ENCODE results near the gene TLR8.

Gene TLR8

GRCh38 chrX:12910423-12911121 is 4.2 kb downstream of the TLR8 start:
- H3K4me3 ChIP-seq (ENCODE audit: low read length): no peak overlapping the region
- no peak for TF ChIP-seq CTCF (conservative IDR thresholded peaks at IDR 0.05; ENCODE audit: low read depth, low read length)

GRCh38 chrX:12911122-12911470 is 4.7 kb downstream of the TLR8 start:
- no peak overlapping the region for H3K4me3 ChIP-seq (ENCODE audit: low read length)
- DNase-seq (ENCODE audit: low read depth): no peak
- no peak for TF ChIP-seq CTCF (conservative IDR thresholded peaks at IDR 0.05; ENCODE audit: low read depth, low read length)

More at GRCh38 chrX:12910423-12911121, 4.2 kb downstream of the TLR8 start:
- DNase-seq (ENCODE audit: low read depth): no peak

- DNase-seq (ENCODE audit: low read depth): no peak
- no peak overlapping the region for H3K4me3 ChIP-seq (ENCODE audit: low read length)
- no peak for TF ChIP-seq CTCF (conservative IDR thresholded peaks at IDR 0.05; ENCODE audit: low read depth, low read length)
These were observed 6.5 kb downstream of the TLR8 start for GRCh38 chrX:12912791-12913482.

GRCh38 chrX:12917753-12918152 is 11.3 kb downstream of the TLR8 start:
- no peak for TF ChIP-seq CTCF (conservative IDR thresholded peaks at IDR 0.05; ENCODE audit: low read depth, low read length)
- no peak for DNase-seq (ENCODE audit: low read depth)
- H3K4me3 ChIP-seq (ENCODE audit: low read length): no peak overlapping the region

GRCh38 chrX:12919051-12919450 is 12.6 kb downstream of the TLR8 start:
- no peak overlapping the region for H3K4me3 ChIP-seq (ENCODE audit: low read length)
- TF ChIP-seq CTCF (conservative IDR thresholded peaks at IDR 0.05; ENCODE audit: low read depth, low read length): no peak
- no peak for DNase-seq (ENCODE audit: low read depth)

GRCh38 chrX:12919620-12920019 is 13.2 kb downstream of the TLR8 start:
- TF ChIP-seq CTCF (conservative IDR thresholded peaks at IDR 0.05; ENCODE audit: low read depth, low read length): no peak
- no peak overlapping the region for H3K4me3 ChIP-seq (ENCODE audit: low read length)
- no peak for DNase-seq (ENCODE audit: low read depth)

GRCh38 chrX:12920990-12921389 is 14.6 kb downstream of the TLR8 start:
- no peak for DNase-seq (ENCODE audit: low read depth)
- no peak overlapping the region for H3K4me3 ChIP-seq (ENCODE audit: low read length)
- TF ChIP-seq CTCF (conservative IDR thresholded peaks at IDR 0.05; ENCODE audit: low read depth, low read length): no peak

Measured in retinal pigment epithelial cell (primary cell).